HG03442 (cell line): ENCODE measurements around the gene HDAC10.

Source experiments
- ATAC-seq: cut with Tn5 transposase; IDR thresholded peaks from one replicate; pipeline ENCODE4 v1.9.1; 2021; ENCODE audit warnings: mild to moderate bottlenecking, moderate library complexity; ENCODE audit not compliant: unreplicated experiment

Gene HDAC10

GRCh38 chr22:50257451-50258360, 6.6 kb upstream of the HDAC10 start:
- ATAC-seq, result no peak

GRCh38 chr22:50257041-50257440, 6.0 kb upstream of the HDAC10 start:
- ATAC-seq, result no peak

- ATAC-seq, result no peak
Measured at GRCh38 chr22:50256258-50256862, 5.3 kb upstream of the HDAC10 start.

GRCh38 chr22:50255607-50256006, 4.5 kb upstream of the HDAC10 start:
- ATAC-seq, result no peak

GRCh38 chr22:50255099-50255498, 4.0 kb upstream of the HDAC10 start:
- ATAC-seq, result no peak

- ATAC-seq, result no peak
Measured at GRCh38 chr22:50253941-50254340, 2.9 kb upstream of the HDAC10 start.

GRCh38 chr22:50253046-50253915, 2.2 kb upstream of the HDAC10 start:
- no peak for ATAC-seq

- no peak for ATAC-seq
Measured at GRCh38 chr22:50252082-50253045, 1.3 kb upstream of the HDAC10 start.

GRCh38 chr22:50251477-50252081, 514 bp upstream of the HDAC10 start:
- ATAC-seq, result no peak

- ATAC-seq, result no peak
Measured at GRCh38 chr22:50250249-50250554, 863 bp downstream of the HDAC10 start.

- ATAC-seq, result no peak
Measured at GRCh38 chr22:50249341-50250248, 1.5 kb downstream of the HDAC10 start.

- no peak for ATAC-seq
Measured at GRCh38 chr22:50248196-50249081, 2.6 kb downstream of the HDAC10 start.

GRCh38 chr22:50247748-50248147, 3.3 kb downstream of the HDAC10 start:
- no peak for ATAC-seq

- no peak for ATAC-seq
Measured at GRCh38 chr22:50246242-50247175, 4.6 kb downstream of the HDAC10 start.

- ATAC-seq, result no peak
Measured at GRCh38 chr22:50245214-50246072, 5.6 kb downstream of the HDAC10 start.
